ENCODE results near the gene AQP4.

AQP4 gene

GRCh38 chr18:26865557-26865956 is at the start of gene AQP4:
Gene AQP4 (minus strand): TSS chr18:26865707. CDS start chr18:26865689, 18 bp downstream.
- DNase-seq (ENCODE audit: low spot score) = no peak
- H3K27ac ChIP-seq = no peak within 1 kb of the TSS
- TF ChIP-seq CTCF (IDR thresholded peaks at IDR 0.05) = no peak
- no peak within 1 kb of the TSS for H3K4me3 ChIP-seq

- no peak for TF ChIP-seq CTCF (IDR thresholded peaks at IDR 0.05)
- H3K27ac ChIP-seq = no peak overlapping the region
- no peak for DNase-seq (ENCODE audit: low spot score)
- H3K4me3 ChIP-seq = no peak overlapping the region
Observed at GRCh38 chr18:26911840-26912239, 46.3 kb upstream of the AQP4 start.

GRCh38 chr18:26909599-26910290 is 44.2 kb upstream of the AQP4 start:
- DNase-seq (ENCODE audit: low spot score) = no peak
- H3K27ac ChIP-seq = no peak overlapping the region

GRCh38 chr18:26908906-26909305 is 43.4 kb upstream of the AQP4 start:
- Histone ChIP-seq H3K4me3 (no peak overlapping the region), H3K27ac (no peak overlapping the region)
- no peak for DNase-seq (ENCODE audit: low spot score)
- no peak for TF ChIP-seq CTCF (IDR thresholded peaks at IDR 0.05)

More at GRCh38 chr18:26909599-26910290, 44.2 kb upstream of the AQP4 start:
- H3K4me3 ChIP-seq = no peak overlapping the region
- TF ChIP-seq CTCF (IDR thresholded peaks at IDR 0.05) = no peak

- DNase-seq (ENCODE audit: low spot score) = no peak
- TF ChIP-seq CTCF (IDR thresholded peaks at IDR 0.05) = no peak
- Histone ChIP-seq H3K27ac (no peak overlapping the region), H3K4me3 (no peak overlapping the region)
Observed at GRCh38 chr18:26902291-26902690, 36.8 kb upstream of the AQP4 start.

- TF ChIP-seq CTCF (IDR thresholded peaks at IDR 0.05) = no peak
- H3K27ac ChIP-seq = no peak overlapping the region
- no peak overlapping the region for H3K4me3 ChIP-seq
- DNase-seq (ENCODE audit: low spot score) = no peak
Observed at GRCh38 chr18:26901020-26901419, 35.5 kb upstream of the AQP4 start.

- no peak for TF ChIP-seq CTCF (IDR thresholded peaks at IDR 0.05)
- H3K27ac ChIP-seq = no peak overlapping the region
- no peak overlapping the region for H3K4me3 ChIP-seq
- DNase-seq (ENCODE audit: low spot score) = no peak
Observed at GRCh38 chr18:26894426-26894825, 28.9 kb upstream of the AQP4 start.
